Body of pancreas (tissue), 4 donors: ENCODE results near the gene METRNL.

Source experiments
- POLR2A ChIP-seq, 3 donors: fragments of 450-650 bp; IDR thresholded peaks; one replicate each; pipeline ENCODE4 v1.6.1; 2016; ENCODE audit warnings: antibody characterized with exemption in 3 of 3, mild to moderate bottlenecking in 2 of 3
- TF ChIP-seq, protein P1 (sequence below), 7 experiments: fragments of 450-650 bp in 4 of 7; fragments of 200-600 bp in 3 of 7; sonication (generic) in 3 of 7; IDR thresholded peaks; one replicate each; pipeline ENCODE4 v1.5.1; 2016 to 2019; ENCODE audit warnings: antibody characterized with exemption in 7 of 7

DNA sequence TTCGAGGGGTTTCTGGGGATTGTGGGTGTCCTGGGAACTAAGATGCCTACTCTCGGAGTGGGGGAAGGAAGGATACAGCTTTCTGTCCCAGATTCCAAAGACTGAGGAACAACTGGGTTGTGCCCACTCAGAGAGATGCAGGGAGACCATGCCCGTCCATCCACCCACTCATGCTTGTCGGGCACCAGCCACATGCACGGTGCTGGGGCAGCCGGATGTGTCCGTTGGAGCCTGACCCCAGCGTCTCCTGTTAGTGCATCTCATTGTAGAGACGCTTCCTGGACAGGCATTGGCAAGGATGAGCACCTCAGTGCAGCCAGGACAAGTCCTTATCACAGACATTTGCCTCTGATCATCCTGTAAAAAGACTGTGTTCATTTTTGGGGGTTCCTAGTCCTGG is 58.1 kb downstream of the METRNL start:
- TF ChIP-seq, protein P1, sequence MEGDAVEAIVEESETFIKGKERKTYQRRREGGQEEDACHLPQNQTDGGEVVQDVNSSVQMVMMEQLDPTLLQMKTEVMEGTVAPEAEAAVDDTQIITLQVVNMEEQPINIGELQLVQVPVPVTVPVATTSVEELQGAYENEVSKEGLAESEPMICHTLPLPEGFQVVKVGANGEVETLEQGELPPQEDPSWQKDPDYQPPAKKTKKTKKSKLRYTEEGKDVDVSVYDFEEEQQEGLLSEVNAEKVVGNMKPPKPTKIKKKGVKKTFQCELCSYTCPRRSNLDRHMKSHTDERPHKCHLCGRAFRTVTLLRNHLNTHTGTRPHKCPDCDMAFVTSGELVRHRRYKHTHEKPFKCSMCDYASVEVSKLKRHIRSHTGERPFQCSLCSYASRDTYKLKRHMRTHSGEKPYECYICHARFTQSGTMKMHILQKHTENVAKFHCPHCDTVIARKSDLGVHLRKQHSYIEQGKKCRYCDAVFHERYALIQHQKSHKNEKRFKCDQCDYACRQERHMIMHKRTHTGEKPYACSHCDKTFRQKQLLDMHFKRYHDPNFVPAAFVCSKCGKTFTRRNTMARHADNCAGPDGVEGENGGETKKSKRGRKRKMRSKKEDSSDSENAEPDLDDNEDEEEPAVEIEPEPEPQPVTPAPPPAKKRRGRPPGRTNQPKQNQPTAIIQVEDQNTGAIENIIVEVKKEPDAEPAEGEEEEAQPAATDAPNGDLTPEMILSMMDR (IDR thresholded peaks at IDR 0.05), result no peak
- TF ChIP-seq POLR2A (IDR thresholded peaks at IDR 0.05), result no peak
